ENCODE data around the gene NGEF.
"Not testable (repeated sequence)": the region's sequence is repeated elsewhere in the genome, so short reads cannot be mapped to it uniquely, and the experiment has no call there.

Gene NGEF

GRCh38 chr2:233022561-233022960 is 9.5 kb upstream of the NGEF start:
- no peak for FAIRE-seq

GRCh38 chr2:233021771-233022170 is 8.7 kb upstream of the NGEF start:
- no peak for FAIRE-seq

GRCh38 chr2:233020454-233020853 is 7.4 kb upstream of the NGEF start:
- no peak for FAIRE-seq

DNA sequence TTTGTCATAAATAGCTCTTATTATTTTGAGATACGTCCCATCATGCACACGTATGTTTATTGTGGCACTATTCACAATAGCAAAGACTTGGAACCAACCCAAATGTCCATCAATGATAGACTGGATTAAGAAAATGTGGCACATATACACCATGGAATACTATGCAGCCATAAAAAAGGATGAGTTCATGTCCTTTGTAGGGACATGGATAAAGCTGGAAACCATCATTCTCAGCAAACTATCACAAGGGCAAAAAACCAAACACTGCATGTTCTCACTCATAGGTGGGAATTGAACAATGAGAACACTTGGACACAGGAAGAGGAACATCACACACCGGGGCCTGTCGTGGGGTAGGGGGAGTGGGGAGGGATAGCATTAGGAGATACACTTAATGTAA is 6.6 kb upstream of the NGEF start:
- not testable (repeated sequence) for FAIRE-seq

GRCh38 chr2:233017947-233018346 is 4.9 kb upstream of the NGEF start:
- FAIRE-seq: no peak

- FAIRE-seq: no peak
Measured at GRCh38 chr2:233015019-233015645, 2.1 kb upstream of the NGEF start.

DNA sequence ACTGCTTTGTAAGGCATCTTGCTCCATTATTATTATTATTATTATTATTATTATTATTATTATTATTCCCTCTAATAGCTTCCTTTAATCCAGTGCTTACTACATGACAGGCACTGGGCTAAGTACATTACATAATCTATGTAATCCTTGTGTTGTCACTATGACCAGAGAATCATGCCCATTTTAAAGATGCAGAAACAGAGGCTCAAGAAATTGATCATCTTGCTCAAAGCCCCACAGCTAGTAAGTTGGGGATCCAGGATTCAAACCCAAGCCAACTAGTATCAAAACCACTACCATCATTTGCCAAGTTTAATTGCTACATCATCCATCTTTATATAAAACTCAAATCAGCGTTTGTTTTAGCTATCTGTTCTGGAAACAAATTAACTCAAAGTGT is 594 bp upstream of the NGEF start:
- FAIRE-seq: no peak

GRCh38 chr2:233012301-233012971 is 620 bp downstream of the NGEF start:
- FAIRE-seq: no peak

DNA sequence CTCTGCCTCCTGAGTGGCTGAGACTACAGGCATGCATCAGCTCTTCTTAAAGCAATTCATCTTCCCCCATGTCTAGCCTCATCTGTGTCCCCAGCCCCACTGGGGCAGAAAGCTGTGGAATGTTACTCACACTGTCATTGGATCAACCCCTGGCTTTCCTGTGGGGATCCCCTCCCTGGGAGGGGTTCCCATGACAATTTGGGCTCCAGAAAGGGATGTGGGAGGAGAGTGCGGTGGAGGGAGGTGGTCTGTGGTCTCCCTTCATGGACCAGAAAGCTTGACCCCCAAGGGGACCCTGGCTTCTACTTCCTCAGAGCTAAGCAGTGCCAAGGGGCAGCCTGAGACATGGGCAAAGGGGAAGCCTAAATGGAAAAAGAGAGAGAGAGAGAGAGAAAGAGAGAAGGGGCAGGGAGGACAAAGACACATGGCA is 1.3 kb downstream of the NGEF start:
- FAIRE-seq: no peak

DNA sequence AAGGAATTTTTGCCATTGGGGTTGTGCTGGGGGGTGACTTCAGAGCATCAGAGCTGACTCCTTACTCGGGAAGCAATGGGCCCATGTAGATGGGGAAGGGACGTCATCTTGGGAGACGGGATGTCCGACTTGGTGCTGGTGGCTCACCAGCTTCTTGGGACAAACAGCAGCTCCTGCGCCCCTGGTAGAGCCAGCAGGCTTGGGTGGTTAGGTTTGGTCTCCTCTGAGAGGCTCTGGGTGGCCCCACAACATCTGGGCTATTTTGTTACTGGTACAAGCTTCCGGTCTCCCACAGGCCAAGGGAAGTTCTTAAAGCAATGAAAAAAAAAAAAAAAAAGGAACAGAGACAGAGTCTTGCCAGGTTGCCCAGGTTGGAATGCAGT is 1.8 kb downstream of the NGEF start:
- FAIRE-seq: no peak

DNA sequence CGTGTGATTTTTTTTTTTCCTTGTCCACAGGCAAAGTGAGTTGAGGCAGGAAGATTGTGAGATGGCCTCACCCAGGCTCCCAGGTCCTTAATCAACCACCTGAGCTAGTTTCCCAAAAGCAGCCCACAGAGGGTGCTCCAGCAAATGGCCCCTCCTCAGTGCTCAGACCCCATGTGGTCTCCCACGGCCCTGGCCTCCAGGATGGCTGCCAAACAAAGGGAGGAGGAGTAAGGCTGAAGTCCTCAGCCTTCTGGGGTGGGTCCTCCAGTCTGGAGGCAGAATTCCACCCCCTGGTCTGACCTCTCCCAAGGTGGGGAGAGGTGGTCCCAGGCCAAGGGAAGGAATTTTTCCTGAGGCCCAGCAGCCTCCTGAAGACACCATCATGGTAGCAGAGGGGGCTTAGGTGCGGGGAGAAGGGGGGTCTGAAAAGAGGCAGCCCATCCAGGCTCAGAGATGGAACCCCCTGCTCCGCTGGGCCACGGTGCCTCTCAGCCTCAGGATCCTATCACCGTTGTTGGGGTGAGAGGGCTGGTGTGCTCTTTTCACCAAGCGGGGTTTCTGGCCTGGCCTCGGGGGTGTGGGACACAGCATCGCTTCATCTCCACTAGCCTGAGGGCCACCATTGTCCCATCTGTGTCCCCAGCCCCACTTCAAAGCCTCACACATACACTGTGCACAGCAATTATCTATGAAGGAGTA is 2.3 kb downstream of the NGEF start:
- FAIRE-seq: no peak

GRCh38 chr2:233009661-233010060 is 3.4 kb downstream of the NGEF start:
- no peak for FAIRE-seq

- no peak for FAIRE-seq
Measured at GRCh38 chr2:233007739-233008138, 5.3 kb downstream of the NGEF start.

DNA sequence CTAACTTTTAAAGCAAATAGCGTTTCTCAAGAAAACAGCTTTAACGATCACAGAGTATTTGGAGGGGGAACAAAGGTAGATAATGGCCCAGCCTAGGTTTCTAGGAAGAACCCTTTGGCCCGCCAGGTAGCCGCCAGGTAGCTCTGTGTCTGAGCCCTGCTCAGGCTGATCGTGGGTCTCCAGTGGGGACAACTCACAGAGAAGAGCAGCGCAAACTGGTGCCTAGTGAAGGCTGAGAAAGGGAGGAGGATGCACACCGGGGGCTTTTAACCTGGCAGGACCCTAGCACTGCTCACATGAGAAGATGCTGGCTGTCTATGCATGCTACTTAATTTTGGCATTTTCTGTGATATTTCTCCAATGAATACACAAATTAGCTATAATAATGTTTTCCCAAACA is 5.8 kb downstream of the NGEF start:
- no peak for FAIRE-seq

- FAIRE-seq: no peak
Measured at GRCh38 chr2:233006648-233007047, 6.4 kb downstream of the NGEF start.

DNA sequence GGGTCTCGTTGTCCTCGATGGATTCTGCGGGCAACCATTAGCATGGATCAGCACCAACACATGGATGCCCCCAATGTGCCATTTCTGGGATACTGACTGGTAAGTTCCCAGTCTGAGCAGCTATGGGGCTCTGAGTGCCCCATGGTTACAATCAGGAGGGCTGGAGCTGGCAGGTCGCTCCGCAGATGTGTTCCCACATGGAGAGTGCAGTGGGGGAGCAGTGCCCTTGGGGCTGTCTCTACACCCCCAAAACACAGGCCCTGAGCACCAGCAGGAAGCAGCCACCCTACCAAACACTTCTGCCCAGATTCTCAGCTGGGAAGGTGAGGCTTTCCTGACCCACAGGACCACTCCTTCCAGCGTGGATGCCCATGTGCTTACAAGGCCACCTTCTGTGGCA is 8.0 kb downstream of the NGEF start:
- FAIRE-seq: no peak

GRCh38 chr2:233003658-233004555 is 9.1 kb downstream of the NGEF start:
- no peak for FAIRE-seq

DNA sequence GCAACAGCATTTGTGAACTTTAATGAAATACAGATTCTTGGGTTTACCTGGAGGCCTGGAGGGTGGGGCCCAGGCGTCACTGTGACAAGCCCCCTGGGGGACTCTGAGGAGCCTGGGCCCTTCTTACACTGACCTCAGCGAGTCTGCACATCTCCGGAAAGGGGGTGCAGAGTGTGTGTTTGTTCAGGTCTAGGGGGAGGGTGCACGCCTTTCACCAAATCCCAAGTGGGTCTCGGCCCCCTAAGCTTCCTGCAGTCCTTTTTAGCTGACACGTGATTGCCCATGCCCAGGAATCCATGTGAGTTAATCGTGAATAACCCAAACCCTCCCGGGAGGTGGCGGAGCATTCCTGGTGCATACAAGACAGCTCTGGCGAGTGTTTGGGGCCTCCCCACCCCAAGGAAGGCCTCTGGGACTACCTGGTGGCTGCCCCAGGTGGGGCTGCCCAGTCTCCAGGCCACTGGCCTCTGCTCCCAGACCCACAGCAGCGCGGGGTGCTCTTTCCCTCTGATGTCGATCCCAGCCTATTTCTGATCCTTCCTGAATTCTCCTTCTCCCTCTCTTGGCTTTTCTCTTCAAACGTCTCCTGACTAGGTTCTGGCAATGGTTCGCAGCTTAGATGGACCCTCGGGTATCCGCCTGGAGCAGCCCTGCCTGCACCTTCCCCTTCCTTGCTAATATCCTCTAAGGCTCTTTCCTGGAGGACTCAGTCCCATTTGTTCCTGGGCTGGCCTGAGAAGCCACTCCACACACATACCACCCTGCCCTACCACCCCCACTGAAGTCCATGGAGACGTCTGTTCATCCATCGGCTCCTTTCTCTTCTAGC is 10.0 kb downstream of the NGEF start:
- FAIRE-seq: no peak

DNA sequence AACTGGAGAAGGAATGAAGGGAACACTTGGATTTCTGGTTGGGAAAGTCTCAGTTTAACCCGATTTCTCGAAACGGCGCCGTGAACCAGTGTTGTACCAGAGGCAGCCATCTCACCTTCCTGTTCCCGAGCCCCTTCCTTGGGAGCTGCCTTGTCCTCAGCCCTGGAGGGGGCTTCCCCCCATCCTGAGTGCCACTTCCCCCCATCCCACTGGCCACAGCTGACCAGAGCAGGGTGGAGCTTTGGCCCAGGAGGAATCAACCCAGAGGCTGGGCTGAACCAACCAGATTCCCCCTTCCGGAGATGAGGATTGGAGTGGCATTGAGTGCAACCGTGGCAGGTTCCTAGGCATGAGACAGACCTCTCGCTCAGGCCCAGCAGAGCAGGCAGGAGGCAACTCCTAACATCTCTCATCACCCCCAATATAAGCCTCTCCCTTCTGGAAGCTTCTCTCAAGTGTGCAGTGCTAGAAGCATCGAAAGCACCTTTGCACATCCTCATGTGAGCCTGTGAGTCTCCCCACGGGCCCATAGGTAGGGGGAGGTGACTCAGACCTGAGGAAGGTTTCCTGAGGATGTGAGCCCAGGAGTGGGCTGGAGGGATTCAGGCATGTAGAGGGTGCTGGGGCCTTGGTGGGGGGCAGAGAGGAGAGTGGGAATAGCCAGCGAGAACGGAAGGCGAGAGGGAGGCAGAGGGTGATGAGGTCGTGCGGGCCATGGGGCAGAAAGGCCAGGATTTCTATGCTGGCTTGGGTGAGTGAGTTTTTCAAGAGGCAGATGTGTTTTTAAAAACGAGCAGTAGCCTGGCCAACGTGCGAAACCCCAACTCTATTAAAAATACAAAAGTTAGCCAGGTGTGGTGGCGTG is 11.9 kb downstream of the NGEF start:
- no peak for FAIRE-seq

GRCh38 chr2:232999354-232999753 is 13.7 kb downstream of the NGEF start:
- no peak for FAIRE-seq

- FAIRE-seq: no peak
Measured at GRCh38 chr2:232998666-232998985, 14.4 kb downstream of the NGEF start.

Data from A204.1 (cell line).